Keratinocyte (primary cell): ENCODE results near the gene TPM1. TPM values are rescaled to one million over a fixed set of nuclear protein-coding genes. Genes with fewer than 3 reads are reported as not detected.

ENCODE experiments used
- DNase-seq: peaks from one replicate; pipeline ENCODE4 v3.0.0-alpha.2; 2011; ENCODE audit warnings: low read depth, missing footprints, low spot score
- FAIRE-seq: peaks from 2 replicates; lab custom pipeline; 2011; peaks lifted over from hg19 to GRCh38; lab: Jason Lieb, UNC
- H2AFZ ChIP-seq: 2 replicates; pipeline ENCODE4 v1.6.0; 2012; ENCODE audit warnings: low read length, control low read depth, inconsistent platforms; ENCODE audit not compliant: control insufficient read depth
- H3K27ac ChIP-seq: 2 replicates; pipeline ENCODE4 v1.5.1; 2011; ENCODE audit warnings: low read length; ENCODE audit not compliant: control insufficient read depth, insufficient read depth
- H3K27me3 ChIP-seq: 3 replicates; pipeline ENCODE4 v1.6.0; 2011; ENCODE audit warnings: low read length; ENCODE audit not compliant: control insufficient read depth, insufficient read depth; ENCODE audit errors: extremely low read depth
- H3K36me3 ChIP-seq, 2 experiments: 2 replicates in 1 of 2; 3 replicates in 1 of 2; pipeline ENCODE4 v1.5.1; 2011; ENCODE audit warnings: low read length in 2 of 2, mild to moderate bottlenecking in 1 of 2; ENCODE audit not compliant: control insufficient read depth in 2 of 2, insufficient read depth in 2 of 2; ENCODE audit errors: extremely low read depth in 1 of 2
- H3K4me1 ChIP-seq: 3 replicates; pipeline ENCODE4 v1.5.1; 2011; ENCODE audit warnings: low read length; ENCODE audit not compliant: control insufficient read depth, insufficient read depth; ENCODE audit errors: extremely low read depth
- H3K4me2 ChIP-seq: 3 replicates; pipeline ENCODE4 v1.6.0; 2011; ENCODE audit warnings: low read depth, low read length; ENCODE audit not compliant: control insufficient read depth, insufficient read depth; ENCODE audit errors: extremely low read depth
- H3K4me3 ChIP-seq, 3 experiments: fragments of 200-600 bp in 1 of 3; sonication (generic) in 1 of 3; 2 replicates in 2 of 3; 3 replicates in 1 of 3; pipeline ENCODE4 v1.5.1; 2011 to 2016; ENCODE audit warnings: low read length in 3 of 3, mild to moderate bottlenecking in 3 of 3, control low read depth in 2 of 3, inconsistent platforms in 1 of 3, low read depth in 1 of 3, mixed read lengths in 1 of 3, mixed run types in 1 of 3, moderate library complexity in 1 of 3; ENCODE audit not compliant: control insufficient read depth in 2 of 3, insufficient read depth in 2 of 3; ENCODE audit errors: extremely low read depth in 1 of 3
- H3K79me2 ChIP-seq: 2 replicates; pipeline ENCODE4 v1.6.0; 2012; ENCODE audit warnings: low read length; ENCODE audit not compliant: control insufficient read depth, insufficient read depth
- H3K9ac ChIP-seq: 3 replicates; pipeline ENCODE4 v1.6.0; 2011; ENCODE audit warnings: low read length; ENCODE audit not compliant: control insufficient read depth, insufficient read depth; ENCODE audit errors: extremely low read depth
- H3K9me1 ChIP-seq: 3 replicates; pipeline ENCODE4 v1.6.0; 2011; ENCODE audit warnings: low read length; ENCODE audit not compliant: control insufficient read depth, insufficient read depth; ENCODE audit errors: extremely low read depth
- H3K9me3 ChIP-seq: 2 replicates; pipeline ENCODE4 v1.5.1; 2012; ENCODE audit warnings: low read depth, low read length; ENCODE audit not compliant: control insufficient read depth
- H4K20me1 ChIP-seq: 3 replicates; pipeline ENCODE4 v1.6.0; 2011; ENCODE audit warnings: low read length; ENCODE audit not compliant: control insufficient read depth, insufficient read depth; ENCODE audit errors: extremely low read depth
- CTCF ChIP-seq, 3 experiments: IDR thresholded peaks in 1 of 3; conservative IDR thresholded peaks in 1 of 3; optimal IDR thresholded peaks in 1 of 3; 2 replicates in 2 of 3; 3 replicates in 1 of 3; pipeline versions ENCODE3 to v1.5.1; 2011; ENCODE audit warnings: low read length in 3 of 3, mild to moderate bottlenecking in 3 of 3, moderate library complexity in 2 of 3, control low read depth in 1 of 3, inconsistent platforms in 1 of 3; ENCODE audit not compliant: insufficient read depth in 2 of 3; ENCODE audit errors: extremely low read depth in 1 of 3
- EZH2 ChIP-seq: IDR thresholded peaks from one replicate; pipeline ENCODE4 v1.6.1; 2012; ENCODE audit warnings: inconsistent platforms, mild to moderate bottlenecking, low read length, moderate library complexity
- dilution Hi-C: fragments of 300-500 bp; cut with MboI; formaldehyde crosslinking; loops from one replicate; pipeline ENCODE4 v1.7.0; 2020; ENCODE audit warnings: low sequenced_read_pairs; ENCODE audit not compliant: extremely low pct_ligation_motif_present
- polyA plus RNA-seq, 5 experiments: library from polyadenylated mRNA; depleted of rRNA in 3 of 5; stranded (reverse) in 3 of 5; stranded (forward) in 1 of 5; unstranded in 1 of 5; fragments of >200 nt; gene quantifications; 1 replicate in 1 of 5; 2 replicates in 3 of 5; 3 replicates in 1 of 5; pipeline versions ENCODE4 v1.2.1 to v1.2.3, GENCODE V29; 2011 to 2012; ENCODE audit warnings: missing spikeins in 2 of 5, low read depth in 1 of 5, low replicate concordance in 1 of 5

Gene TPM1
- polyA plus RNA-seq, 1 donor (not counting 4 experiments of a cell fraction or from before 2014, with no cell fraction given): 370 TPM

GRCh38 chr15:63019511-63020109 lies 22.9 kb upstream of the TPM1 start:
- no peak overlapping the region for H3K9ac ChIP-seq
- peak; percentile 89 for FAIRE-seq
- H3K4me2 ChIP-seq: peak overlapping the region; percentile 66

GRCh38 chr15:63020128-63020527 lies 22.4 kb upstream of the TPM1 start:
- Histone ChIP-seq H4K20me1 (no peaks in the 10 kb centered on the region), H3K36me3 (no peaks in the 10 kb centered on the region), H3K79me2 (no peaks in the 10 kb centered on the region), H3K4me2 (peak overlapping the region; percentile 66), H3K27ac (peak overlapping the region; percentile 72), H3K4me1 (peaks cover 40% of the 10 kb centered on the region), H3K27me3 (no peaks in the 10 kb centered on the region), H3K4me3 (no peak overlapping the region), H3K9me3 (no peaks in the 10 kb centered on the region), H3K9ac (no peak overlapping the region), H3K9me1 (no peaks in the 10 kb centered on the region), H2AFZ (no peak overlapping the region)
- TF ChIP-seq CTCF (optimal IDR thresholded peaks at IDR 0.05 in 1 of 3, IDR thresholded peaks at IDR 0.05 in 1 of 3, conservative IDR thresholded peaks at IDR 0.05 in 1 of 3; ENCODE audit: extremely low read depth in 1 of 3, insufficient read depth in 2 of 3, low read length in 3 of 3): no peak
- dilution Hi-C loops: no loop called here
- FAIRE-seq (no peak), DNase-seq (no peak)

More at GRCh38 chr15:63019511-63020109, 22.9 kb upstream of the TPM1 start:
- peaks cover 40% of the 10 kb centered on the region for H3K4me1 ChIP-seq
- DNase-seq: peak; percentile 96
- dilution Hi-C loops: no loop called here
- no peaks in the 10 kb centered on the region for H3K79me2 ChIP-seq
- H3K27ac ChIP-seq: peak overlapping the region; percentile 72
- H3K9me1 ChIP-seq: no peaks in the 10 kb centered on the region
- no peak overlapping the region for H2AFZ ChIP-seq
- no peak for TF ChIP-seq EZH2
- no peak for TF ChIP-seq CTCF (optimal IDR thresholded peaks at IDR 0.05 in 1 of 3, IDR thresholded peaks at IDR 0.05 in 1 of 3, conservative IDR thresholded peaks at IDR 0.05 in 1 of 3; ENCODE audit: extremely low read depth in 1 of 3, insufficient read depth in 2 of 3, low read length in 3 of 3)
- H3K9me3 ChIP-seq: no peaks in the 10 kb centered on the region
- no peaks in the 10 kb centered on the region for H3K36me3 ChIP-seq
- H3K27me3 ChIP-seq: no peaks in the 10 kb centered on the region
- H4K20me1 ChIP-seq: no peaks in the 10 kb centered on the region
- H3K4me3 ChIP-seq: no peak overlapping the region
